A549 (cell line): ENCODE measurements around the gene BCKDHA.

ENCODE experiments used
- CEBPB ChIP-seq, 2 experiments: fragments of >200 bp in 1 of 2; sonication (Bioruptor Twin) in 1 of 2; formaldehyde crosslinking in 1 of 2; IDR thresholded peaks; 2 replicates each; pipeline ENCODE4 v1.6.1; 2012 to 2016
- CHD2 ChIP-seq: fragments of 150-350 bp; IDR thresholded peaks from 2 replicates; pipeline ENCODE4 v1.6.1; 2014; ENCODE audit warnings: low read length; ENCODE audit not compliant: partially characterized antibody
- EP300 ChIP-seq, 2 experiments: fragments of >200 bp; sonication (Bioruptor Twin); formaldehyde crosslinking; IDR thresholded peaks; 2 replicates in 1 of 2; 3 replicates in 1 of 2; pipeline ENCODE4 v1.6.1; 2016 to 2017
- ESRRA ChIP-seq: fragments of 150-350 bp; IDR thresholded peaks from 2 replicates; pipeline ENCODE4 v1.6.1; 2014; ENCODE audit warnings: mild to moderate bottlenecking, low read length, borderline replicate concordance
- JUNB ChIP-seq: fragments of >200 bp; sonication (Bioruptor Twin); formaldehyde crosslinking; IDR thresholded peaks from 2 replicates; pipeline ENCODE4 v1.6.1; 2016
- MAX ChIP-seq: IDR thresholded peaks from 2 replicates; pipeline ENCODE4 v1.6.1; 2012
- POLR2A ChIP-seq: IDR thresholded peaks from 2 replicates; pipeline ENCODE4 v1.6.1; 2012; ENCODE audit warnings: mild to moderate bottlenecking, low read length
- RNF2 ChIP-seq: fragments of 200-600 bp; sonication (generic); IDR thresholded peaks from 2 replicates; pipeline ENCODE4 v1.6.1; 2016; ENCODE audit warnings: low read depth, mild to moderate bottlenecking, antibody characterized with exemption, moderate library complexity, borderline replicate concordance
- TF ChIP-seq, protein P1 (sequence below): fragments of >200 bp; sonication (Bioruptor Twin); formaldehyde crosslinking; IDR thresholded peaks from 3 replicates; pipeline ENCODE4 v1.5.1; 2016
- TF ChIP-seq, protein P2 (sequence below): fragments of 200-600 bp; sonication (generic); IDR thresholded peaks from 2 replicates; pipeline ENCODE4 v1.6.1; 2016; ENCODE audit warnings: antibody characterized with exemption, mild to moderate bottlenecking, moderate library complexity
- TF ChIP-seq, protein P3 (sequence below): fragments of 250-450 bp; sonication (Bioruptor Pico); IDR thresholded peaks from 2 replicates; pipeline ENCODE4 v1.5.0; 2021; ENCODE audit warnings: mild to moderate bottlenecking, moderate library complexity, borderline replicate concordance
- TF ChIP-seq, protein P4 (sequence below): IDR thresholded peaks from 2 replicates; pipeline ENCODE4 v1.6.1; 2012
- TF ChIP-seq, protein P5 (sequence below): fragments of 450-650 bp; IDR thresholded peaks from 2 replicates; pipeline ENCODE4 v1.6.1; 2014; ENCODE audit warnings: antibody characterized with exemption

DNA sequence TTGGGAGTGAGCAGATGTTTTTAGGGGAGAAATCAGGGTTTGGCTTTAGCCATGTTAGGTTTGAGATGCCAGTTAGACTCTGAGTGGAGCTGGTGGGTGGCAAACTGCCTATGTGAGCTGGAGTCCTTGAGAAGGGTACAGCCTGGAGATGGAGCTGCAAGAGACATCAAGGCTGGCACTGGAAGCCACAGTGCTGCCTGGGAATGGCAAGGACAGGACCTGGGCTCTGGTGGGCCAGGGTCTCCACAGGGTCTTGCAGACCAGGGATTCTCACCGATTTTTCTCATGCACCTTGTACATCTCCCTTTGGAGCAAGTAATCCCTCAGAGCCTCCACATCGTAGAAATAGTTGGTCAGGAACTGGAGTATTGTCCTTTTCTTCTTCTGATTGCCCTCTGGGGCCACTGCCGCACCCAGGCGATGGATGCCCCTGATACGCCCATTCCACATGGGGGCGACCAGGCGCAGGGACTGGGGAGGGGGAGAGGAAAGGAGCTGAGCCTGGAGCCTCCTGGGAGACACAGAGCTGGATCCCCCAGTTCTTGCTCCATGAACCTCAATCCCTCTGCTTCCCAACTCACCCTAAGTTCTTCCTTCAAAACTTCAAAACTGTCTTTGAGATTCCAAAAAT, 40.4 kb downstream of the BCKDHA start:
- TF ChIP-seq, protein P1, sequence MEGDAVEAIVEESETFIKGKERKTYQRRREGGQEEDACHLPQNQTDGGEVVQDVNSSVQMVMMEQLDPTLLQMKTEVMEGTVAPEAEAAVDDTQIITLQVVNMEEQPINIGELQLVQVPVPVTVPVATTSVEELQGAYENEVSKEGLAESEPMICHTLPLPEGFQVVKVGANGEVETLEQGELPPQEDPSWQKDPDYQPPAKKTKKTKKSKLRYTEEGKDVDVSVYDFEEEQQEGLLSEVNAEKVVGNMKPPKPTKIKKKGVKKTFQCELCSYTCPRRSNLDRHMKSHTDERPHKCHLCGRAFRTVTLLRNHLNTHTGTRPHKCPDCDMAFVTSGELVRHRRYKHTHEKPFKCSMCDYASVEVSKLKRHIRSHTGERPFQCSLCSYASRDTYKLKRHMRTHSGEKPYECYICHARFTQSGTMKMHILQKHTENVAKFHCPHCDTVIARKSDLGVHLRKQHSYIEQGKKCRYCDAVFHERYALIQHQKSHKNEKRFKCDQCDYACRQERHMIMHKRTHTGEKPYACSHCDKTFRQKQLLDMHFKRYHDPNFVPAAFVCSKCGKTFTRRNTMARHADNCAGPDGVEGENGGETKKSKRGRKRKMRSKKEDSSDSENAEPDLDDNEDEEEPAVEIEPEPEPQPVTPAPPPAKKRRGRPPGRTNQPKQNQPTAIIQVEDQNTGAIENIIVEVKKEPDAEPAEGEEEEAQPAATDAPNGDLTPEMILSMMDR, result no peak
- no peak for TF ChIP-seq MAX
- TF ChIP-seq POLR2A, result no peak
- TF ChIP-seq CHD2, result no peak
- TF ChIP-seq, protein P2, sequence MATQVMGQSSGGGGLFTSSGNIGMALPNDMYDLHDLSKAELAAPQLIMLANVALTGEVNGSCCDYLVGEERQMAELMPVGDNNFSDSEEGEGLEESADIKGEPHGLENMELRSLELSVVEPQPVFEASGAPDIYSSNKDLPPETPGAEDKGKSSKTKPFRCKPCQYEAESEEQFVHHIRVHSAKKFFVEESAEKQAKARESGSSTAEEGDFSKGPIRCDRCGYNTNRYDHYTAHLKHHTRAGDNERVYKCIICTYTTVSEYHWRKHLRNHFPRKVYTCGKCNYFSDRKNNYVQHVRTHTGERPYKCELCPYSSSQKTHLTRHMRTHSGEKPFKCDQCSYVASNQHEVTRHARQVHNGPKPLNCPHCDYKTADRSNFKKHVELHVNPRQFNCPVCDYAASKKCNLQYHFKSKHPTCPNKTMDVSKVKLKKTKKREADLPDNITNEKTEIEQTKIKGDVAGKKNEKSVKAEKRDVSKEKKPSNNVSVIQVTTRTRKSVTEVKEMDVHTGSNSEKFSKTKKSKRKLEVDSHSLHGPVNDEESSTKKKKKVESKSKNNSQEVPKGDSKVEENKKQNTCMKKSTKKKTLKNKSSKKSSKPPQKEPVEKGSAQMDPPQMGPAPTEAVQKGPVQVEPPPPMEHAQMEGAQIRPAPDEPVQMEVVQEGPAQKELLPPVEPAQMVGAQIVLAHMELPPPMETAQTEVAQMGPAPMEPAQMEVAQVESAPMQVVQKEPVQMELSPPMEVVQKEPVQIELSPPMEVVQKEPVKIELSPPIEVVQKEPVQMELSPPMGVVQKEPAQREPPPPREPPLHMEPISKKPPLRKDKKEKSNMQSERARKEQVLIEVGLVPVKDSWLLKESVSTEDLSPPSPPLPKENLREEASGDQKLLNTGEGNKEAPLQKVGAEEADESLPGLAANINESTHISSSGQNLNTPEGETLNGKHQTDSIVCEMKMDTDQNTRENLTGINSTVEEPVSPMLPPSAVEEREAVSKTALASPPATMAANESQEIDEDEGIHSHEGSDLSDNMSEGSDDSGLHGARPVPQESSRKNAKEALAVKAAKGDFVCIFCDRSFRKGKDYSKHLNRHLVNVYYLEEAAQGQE, result no peak
- TF ChIP-seq JUNB, result no peak
- TF ChIP-seq, protein P3, sequence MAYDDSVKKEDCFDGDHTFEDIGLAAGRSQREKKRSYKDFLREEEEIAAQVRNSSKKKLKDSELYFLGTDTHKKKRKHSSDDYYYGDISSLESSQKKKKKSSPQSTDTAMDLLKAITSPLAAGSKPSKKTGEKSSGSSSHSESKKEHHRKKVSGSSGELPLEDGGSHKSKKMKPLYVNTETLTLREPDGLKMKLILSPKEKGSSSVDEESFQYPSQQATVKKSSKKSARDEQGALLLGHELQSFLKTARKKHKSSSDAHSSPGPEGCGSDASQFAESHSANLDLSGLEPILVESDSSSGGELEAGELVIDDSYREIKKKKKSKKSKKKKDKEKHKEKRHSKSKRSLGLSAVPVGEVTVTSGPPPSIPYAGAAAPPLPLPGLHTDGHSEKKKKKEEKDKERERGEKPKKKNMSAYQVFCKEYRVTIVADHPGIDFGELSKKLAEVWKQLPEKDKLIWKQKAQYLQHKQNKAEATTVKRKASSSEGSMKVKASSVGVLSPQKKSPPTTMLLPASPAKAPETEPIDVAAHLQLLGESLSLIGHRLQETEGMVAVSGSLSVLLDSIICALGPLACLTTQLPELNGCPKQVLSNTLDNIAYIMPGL (CRISPR knock-in tag), result no peak
- TF ChIP-seq EP300 (IDR thresholded peaks at IDR 0.05), result no peak
- TF ChIP-seq, protein P4, sequence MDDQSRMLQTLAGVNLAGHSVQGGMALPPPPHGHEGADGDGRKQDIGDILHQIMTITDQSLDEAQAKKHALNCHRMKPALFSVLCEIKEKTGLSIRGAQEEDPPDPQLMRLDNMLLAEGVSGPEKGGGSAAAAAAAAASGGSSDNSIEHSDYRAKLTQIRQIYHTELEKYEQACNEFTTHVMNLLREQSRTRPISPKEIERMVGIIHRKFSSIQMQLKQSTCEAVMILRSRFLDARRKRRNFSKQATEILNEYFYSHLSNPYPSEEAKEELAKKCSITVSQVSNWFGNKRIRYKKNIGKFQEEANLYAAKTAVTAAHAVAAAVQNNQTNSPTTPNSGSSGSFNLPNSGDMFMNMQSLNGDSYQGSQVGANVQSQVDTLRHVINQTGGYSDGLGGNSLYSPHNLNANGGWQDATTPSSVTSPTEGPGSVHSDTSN, result no peak
- no peak for TF ChIP-seq ESRRA
- TF ChIP-seq RNF2, result no peak
- no peak for TF ChIP-seq CEBPB (IDR thresholded peaks at IDR 0.05)
- TF ChIP-seq, protein P5, sequence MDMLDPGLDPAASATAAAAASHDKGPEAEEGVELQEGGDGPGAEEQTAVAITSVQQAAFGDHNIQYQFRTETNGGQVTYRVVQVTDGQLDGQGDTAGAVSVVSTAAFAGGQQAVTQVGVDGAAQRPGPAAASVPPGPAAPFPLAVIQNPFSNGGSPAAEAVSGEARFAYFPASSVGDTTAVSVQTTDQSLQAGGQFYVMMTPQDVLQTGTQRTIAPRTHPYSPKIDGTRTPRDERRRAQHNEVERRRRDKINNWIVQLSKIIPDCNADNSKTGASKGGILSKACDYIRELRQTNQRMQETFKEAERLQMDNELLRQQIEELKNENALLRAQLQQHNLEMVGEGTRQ, result no peak
